CD4-positive, alpha-beta memory T cell (primary cell): Measurements from ENCODE around the gene RUBCNL. TPM values are rescaled to one million over a fixed set of nuclear protein-coding genes. Genes with fewer than 3 reads are reported as not detected.

Experiments
- CTCF ChIA-PET: fragments of 350-600 bp; sonication (Branson Sonifier 250); formaldehyde crosslinking; loops from one replicate; lab custom pipeline; 2021; ENCODE audit warnings: inconsistent platforms; ENCODE audit not compliant: partially characterized antibody; lab: Charles Lee
- POLR2A ChIA-PET: fragments of 350-600 bp; sonication (Branson Sonifier 250); formaldehyde crosslinking; loops from one replicate; lab custom pipeline; 2021; ENCODE audit not compliant: partially characterized antibody; lab: Charles Lee
- DNase-seq, 5 donors: peaks; one replicate each; pipeline versions ENCODE4 v3.0.0 to v3.0.0-alpha.2; 2020 to 2022; ENCODE audit warnings: mixed read lengths in 1 of 5
- H3K27ac ChIP-seq: one replicate; pipeline ENCODE4 v1.7.0; 2013; ENCODE audit warnings: low read depth, low read length
- H3K27me3 ChIP-seq: 2 replicates; pipeline ENCODE4 v1.7.0; 2013; ENCODE audit warnings: mild to moderate bottlenecking, low read length, moderate library complexity; ENCODE audit not compliant: insufficient read depth
- H3K36me3 ChIP-seq: 2 replicates; pipeline ENCODE4 v1.7.0; 2013; ENCODE audit warnings: mild to moderate bottlenecking, low read length, moderate library complexity; ENCODE audit not compliant: insufficient read depth
- H3K4me1 ChIP-seq: 2 replicates; pipeline ENCODE4 v1.7.0; 2013; ENCODE audit warnings: mild to moderate bottlenecking, low read length, moderate library complexity; ENCODE audit not compliant: insufficient read depth
- H3K4me3 ChIP-seq, 2 donors: one replicate each; pipeline ENCODE4 v1.7.0; 2013; ENCODE audit warnings: low read length in 2 of 2, mild to moderate bottlenecking in 1 of 2
- H3K9me3 ChIP-seq, 2 donors: one replicate each; pipeline ENCODE4 v1.7.0; 2013; ENCODE audit warnings: low read length in 2 of 2, control low read depth in 1 of 2; ENCODE audit not compliant: control insufficient read depth in 1 of 2
- H3K27ac Mint-ChIP-seq, 7 donors: one replicate each; pipeline ENCODE4 v1.8.0; 2020 to 2021; ENCODE audit warnings: mixed read lengths in 7 of 7, mild to moderate bottlenecking in 6 of 7, inconsistent platforms in 3 of 7, moderate library complexity in 3 of 7
- H3K27me3 Mint-ChIP-seq, 2 donors: one replicate each; pipeline ENCODE4 v1.8.0; 2020 to 2021; ENCODE audit warnings: mixed read lengths in 2 of 2
- H3K36me3 Mint-ChIP-seq, 2 donors: one replicate each; pipeline ENCODE4 v1.8.0; 2020 to 2021; ENCODE audit warnings: mixed read lengths in 2 of 2, inconsistent platforms in 1 of 2, mild to moderate bottlenecking in 1 of 2
- H3K4me1 Mint-ChIP-seq, 4 donors: one replicate each; pipeline ENCODE4 v1.8.0; 2020 to 2021; ENCODE audit warnings: mixed read lengths in 4 of 4, mild to moderate bottlenecking in 1 of 4
- H3K4me3 Mint-ChIP-seq, 8 donors: one replicate each; pipeline ENCODE4 v1.8.0; 2020 to 2021; ENCODE audit warnings: mixed read lengths in 8 of 8, mild to moderate bottlenecking in 7 of 8, moderate library complexity in 6 of 8, inconsistent platforms in 3 of 8
- H3K9me3 Mint-ChIP-seq, 8 donors: one replicate each; pipeline ENCODE4 v1.8.0; 2020 to 2021; ENCODE audit warnings: mixed read lengths in 8 of 8, mild to moderate bottlenecking in 5 of 8, inconsistent platforms in 3 of 8, moderate library complexity in 1 of 8
- intact Hi-C: fragments of 100-400 bp; cut with micrococcal nuclease; formaldehyde crosslinking; loops from one replicate; pipeline ENCODE4 v1.15.1; 2023
- polyA plus RNA-seq, 2 donors: library from polyadenylated mRNA; unstranded; fragments of 300-500 nt; fragmentation: Illumina TruSeq; gene quantifications; one replicate each; pipeline ENCODE4 v1.2.3, GENCODE V29; 2021
- total RNA-seq, 2 experiments: library from RNA; stranded (reverse); gene quantifications; one replicate each; pipeline ENCODE4 v1.2.3, GENCODE V29; 2021

RUBCNL gene
- total and polyA plus RNA-seq, 4 experiments from 2014 or later, result 0.30 to 0.60 TPM; not detected in 2

- ChIA-PET POLR2A (no interaction called here), CTCF (no interaction called here)
- Histone ChIP-seq H3K4me3 (no peak overlapping the region), H3K9me3 (no peaks in the 10 kb centered on the region), H3K4me1 (no peaks in the 10 kb centered on the region), H3K27ac (no peak overlapping the region), H3K36me3 (no peaks in the 10 kb centered on the region), H3K27me3 (no peaks in the 10 kb centered on the region)
- no peak for DNase-seq
- H3K27ac Mint-ChIP-seq, result no peak overlapping the region
- H3K4me3 Mint-ChIP-seq, result no peak overlapping the region
- H3K27me3 Mint-ChIP-seq, result peaks cover 4 to 8% of the 10 kb centered on the region in 2 donors
- H3K4me1 Mint-ChIP-seq, result no peaks in the 10 kb centered on the region
- intact Hi-C loops, result no loop called here
- no peaks in the 10 kb centered on the region for H3K36me3 Mint-ChIP-seq
- H3K9me3 Mint-ChIP-seq, result peaks cover 0 to 2% (median 0%) of the 10 kb centered on the region in 8 donors
These were observed 39.8 kb downstream of the RUBCNL start for GRCh38 chr13:46347277-46347676.

DNA sequence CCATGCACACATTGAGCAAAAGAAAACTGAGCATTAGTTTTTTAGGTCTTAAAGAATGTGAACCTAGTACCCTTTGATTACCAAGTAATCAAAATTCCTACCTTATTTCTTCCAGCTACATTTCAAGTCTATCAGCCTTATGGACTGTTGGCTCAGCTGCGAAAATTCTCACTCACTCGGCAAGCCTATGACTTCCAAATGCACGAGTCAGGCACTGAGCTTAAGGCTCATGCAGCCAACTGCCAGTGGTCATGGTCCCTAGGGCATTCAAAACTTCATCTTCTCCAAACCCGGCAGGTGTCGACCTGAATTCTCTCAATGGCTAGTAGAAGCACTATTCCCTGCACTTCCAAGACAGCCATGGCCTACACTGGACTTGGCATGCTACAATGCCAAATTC lies 41.2 kb downstream of the RUBCNL start:
- intact Hi-C loops, result no loop called here
- Histone ChIP-seq H3K27ac (no peak overlapping the region), H3K36me3 (no peaks in the 10 kb centered on the region), H3K4me1 (peaks cover 7% of the 10 kb centered on the region), H3K9me3 (no peaks in the 10 kb centered on the region), H3K4me3 (no peak overlapping the region), H3K27me3 (no peaks in the 10 kb centered on the region)
- POLR2A ChIA-PET, result no interaction called here
- H3K4me1 Mint-ChIP-seq, result peaks cover 6 to 11% (median 7%) of the 10 kb centered on the region in 4 donors
- CTCF ChIA-PET, result no interaction called here
- H3K27me3 Mint-ChIP-seq, result peaks cover 4 to 8% of the 10 kb centered on the region in 2 donors
- H3K27ac Mint-ChIP-seq, result no peak overlapping the region
- H3K4me3 Mint-ChIP-seq, result no peak overlapping the region
- no peak for DNase-seq
- H3K36me3 Mint-ChIP-seq, result no peaks in the 10 kb centered on the region
- H3K9me3 Mint-ChIP-seq, result peaks cover 0 to 2% (median 0%) of the 10 kb centered on the region in 8 donors

GRCh38 chr13:46345398-46345797 lies 41.7 kb downstream of the RUBCNL start:
- Mint-ChIP-seq H3K4me3 (no peak overlapping the region), H3K27me3 (peaks cover 4 to 8% of the 10 kb centered on the region in 2 donors), H3K36me3 (no peaks in the 10 kb centered on the region), H3K27ac (no peak overlapping the region), H3K4me1 (peaks cover 7 to 15% (median 8%) of the 10 kb centered on the region in 4 donors), H3K9me3 (peaks cover 0 to 2% (median 0%) of the 10 kb centered on the region in 8 donors)
- Histone ChIP-seq H3K4me3 (no peak overlapping the region), H3K4me1 (peaks cover 9% of the 10 kb centered on the region), H3K27me3 (no peaks in the 10 kb centered on the region), H3K9me3 (no peaks in the 10 kb centered on the region), H3K36me3 (no peaks in the 10 kb centered on the region), H3K27ac (no peak overlapping the region)
- intact Hi-C loops, result no loop called here
- DNase-seq, result no peak
- ChIA-PET POLR2A (no interaction called here), CTCF (no interaction called here)

DNA sequence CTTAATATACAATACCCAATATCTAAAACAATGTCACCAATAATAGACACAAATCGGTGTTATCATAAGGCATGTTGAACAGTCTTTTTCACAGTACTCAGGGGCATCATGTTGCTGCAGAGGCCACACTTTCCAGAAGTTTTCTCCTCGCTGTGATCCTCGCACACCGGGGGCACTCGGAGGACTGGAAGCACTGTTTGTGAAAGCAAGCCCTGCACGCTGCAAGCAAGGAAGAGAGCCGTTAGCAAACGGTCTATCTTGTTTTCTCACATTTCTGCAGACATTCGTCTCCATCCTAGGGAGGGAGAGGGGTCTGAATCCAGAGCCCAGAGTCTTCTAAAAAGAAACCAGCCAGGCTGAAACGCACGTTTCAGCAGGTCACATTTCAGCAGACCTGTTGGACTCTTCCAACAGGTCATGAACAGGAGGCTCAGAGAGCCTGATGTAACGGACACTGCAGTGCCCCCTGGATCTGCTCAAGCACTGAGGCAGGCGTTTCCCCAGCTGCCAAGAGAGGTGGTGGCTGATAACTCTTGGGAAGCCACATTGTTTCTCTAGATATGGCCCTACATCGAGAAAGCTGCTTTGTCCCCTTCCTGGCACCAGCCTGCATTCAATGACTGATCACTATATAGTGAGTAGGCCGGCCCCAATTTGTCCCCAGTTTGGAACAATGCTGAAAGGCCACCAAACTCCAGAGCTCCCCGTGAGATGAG lies 43.6 kb downstream of the RUBCNL start:
- no peak overlapping the region for H3K4me3 Mint-ChIP-seq
- Histone ChIP-seq H3K4me1 (peaks cover 9% of the 10 kb centered on the region), H3K9me3 (no peaks in the 10 kb centered on the region), H3K27ac (no peak overlapping the region), H3K36me3 (no peaks in the 10 kb centered on the region), H3K4me3 (no peak overlapping the region), H3K27me3 (no peaks in the 10 kb centered on the region)
- ChIA-PET CTCF (no interaction called here), POLR2A (no interaction called here)
- no peaks in the 10 kb centered on the region for H3K36me3 Mint-ChIP-seq
- peak overlapping the region in 2 of 7 donors; percentile 12 to 14 for H3K27ac Mint-ChIP-seq
- H3K9me3 Mint-ChIP-seq, result peaks cover 0 to 2% (median 0%) of the 10 kb centered on the region in 8 donors
- H3K4me1 Mint-ChIP-seq, result peaks cover 7 to 15% (median 11%) of the 10 kb centered on the region in 4 donors
- H3K27me3 Mint-ChIP-seq, result peaks cover 3 to 4% of the 10 kb centered on the region in 2 donors
- intact Hi-C loops, result no loop called here
- no peak for DNase-seq

DNA sequence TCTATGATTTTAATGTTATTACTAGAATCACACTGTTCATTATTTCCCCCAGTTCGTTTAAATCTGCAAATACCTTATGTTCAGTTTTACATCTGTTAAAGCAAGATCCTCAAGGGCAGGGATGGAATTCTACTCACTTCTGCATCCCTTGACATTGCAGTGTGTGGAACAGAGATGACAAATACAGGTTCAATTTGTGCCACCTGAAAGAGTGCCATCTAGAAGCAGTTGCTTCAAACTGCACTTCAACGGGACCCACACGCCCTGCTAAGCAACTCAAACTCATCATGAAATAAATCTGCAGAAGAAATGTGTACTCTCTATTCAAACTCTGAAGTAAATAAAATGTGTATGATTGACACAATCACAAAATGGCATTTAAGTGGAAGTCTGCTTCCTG lies 44.5 kb downstream of the RUBCNL start:
- Mint-ChIP-seq H3K27ac (no peak overlapping the region), H3K27me3 (peaks cover 3 to 4% of the 10 kb centered on the region in 2 donors), H3K36me3 (no peaks in the 10 kb centered on the region), H3K4me3 (no peak overlapping the region), H3K9me3 (no peaks in the 10 kb centered on the region), H3K4me1 (peaks cover 7 to 15% (median 11%) of the 10 kb centered on the region in 4 donors)
- no peaks in the 10 kb centered on the region for H3K36me3 ChIP-seq
- H3K9me3 ChIP-seq, result no peaks in the 10 kb centered on the region
- POLR2A ChIA-PET, result no interaction called here
- H3K4me3 ChIP-seq, result no peak overlapping the region
- DNase-seq, result no peak
- no peaks in the 10 kb centered on the region for H3K27me3 ChIP-seq
- no peak overlapping the region for H3K27ac ChIP-seq
- intact Hi-C loops, result no loop called here
- CTCF ChIA-PET, result no interaction called here
- H3K4me1 ChIP-seq, result peaks cover 9% of the 10 kb centered on the region

GRCh38 chr13:46341112-46341711 lies 45.8 kb downstream of the RUBCNL start:
- ChIA-PET POLR2A (no interaction called here), CTCF (no interaction called here)
- H3K27ac Mint-ChIP-seq, result peak overlapping the region in 2 of 7 donors; percentile 24 to 65
- intact Hi-C loops, result no loop called here
- H3K36me3 Mint-ChIP-seq, result peaks cover 0 to 4% of the 10 kb centered on the region in 2 donors
- Histone ChIP-seq H3K36me3 (no peaks in the 10 kb centered on the region), H3K4me3 (no peak overlapping the region), H3K27ac (no peak overlapping the region), H3K9me3 (no peaks in the 10 kb centered on the region), H3K4me1 (peaks cover 9% of the 10 kb centered on the region), H3K27me3 (no peaks in the 10 kb centered on the region)
- peaks cover 7 to 15% (median 11%) of the 10 kb centered on the region in 4 donors for H3K4me1 Mint-ChIP-seq
- H3K9me3 Mint-ChIP-seq, result peaks cover 0 to 9% (median 3%) of the 10 kb centered on the region in 8 donors
- DNase-seq, result no peak
- H3K27me3 Mint-ChIP-seq, result peaks cover under 1 to 2% of the 10 kb centered on the region in 2 donors
- H3K4me3 Mint-ChIP-seq, result no peak overlapping the region

DNA sequence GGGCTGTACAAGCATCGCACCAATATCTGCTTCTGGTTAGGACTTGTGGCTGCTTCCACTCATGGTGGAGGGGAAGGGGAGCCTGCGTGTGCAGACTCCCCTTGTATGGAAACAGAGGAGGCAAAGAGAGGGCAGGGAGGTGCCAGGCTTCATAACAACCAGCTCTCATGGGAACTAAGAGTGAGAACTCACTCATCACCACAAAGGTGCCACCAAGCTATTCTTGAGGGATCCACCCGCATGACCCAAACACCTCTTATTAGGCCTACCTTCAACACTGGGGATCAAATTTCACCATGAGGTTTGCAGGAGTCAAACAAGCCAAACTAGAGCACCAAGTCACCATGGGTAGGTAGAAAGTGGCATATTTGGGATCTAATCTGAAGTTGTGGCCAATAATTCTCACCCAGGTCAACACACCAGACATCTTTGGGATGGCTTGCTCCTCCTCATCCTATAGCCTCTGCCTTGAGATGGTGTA lies 46.4 kb downstream of the RUBCNL start:
- Histone ChIP-seq H3K27ac (no peak overlapping the region), H3K4me3 (no peak overlapping the region), H3K4me1 (peaks cover 9% of the 10 kb centered on the region), H3K27me3 (no peaks in the 10 kb centered on the region), H3K36me3 (no peaks in the 10 kb centered on the region), H3K9me3 (no peaks in the 10 kb centered on the region)
- ChIA-PET POLR2A (no interaction called here), CTCF (no interaction called here)
- Mint-ChIP-seq H3K27me3 (no peaks in the 10 kb centered on the region), H3K4me3 (no peak overlapping the region), H3K9me3 (peaks cover 0 to 9% (median 4%) of the 10 kb centered on the region in 8 donors), H3K36me3 (peaks cover 0 to 4% of the 10 kb centered on the region in 2 donors), H3K27ac (peak overlapping the region in 1 of 7 donors; percentile 23), H3K4me1 (peaks cover 7 to 15% (median 11%) of the 10 kb centered on the region in 4 donors)
- intact Hi-C loops, result no loop called here
- DNase-seq, result no peak
